Keratinocyte (primary cell): ENCODE results near the gene LRRC3C. TPM values are rescaled to one million over a fixed set of nuclear protein-coding genes. Genes with fewer than 3 reads are reported as not detected.
"Not testable (repeated sequence)": the region's sequence is repeated elsewhere in the genome, so short reads cannot be mapped to it uniquely, and the experiment has no call there.

ENCODE experiments used
- DNase-seq: peaks from one replicate; pipeline ENCODE4 v3.0.0-alpha.2; 2011; ENCODE audit warnings: low read depth, missing footprints, low spot score
- FAIRE-seq: peaks from 2 replicates; lab custom pipeline; 2011; peaks lifted over from hg19 to GRCh38; lab: Jason Lieb, UNC
- H2AFZ ChIP-seq: 2 replicates; pipeline ENCODE4 v1.6.0; 2012; ENCODE audit warnings: low read length, control low read depth, inconsistent platforms; ENCODE audit not compliant: control insufficient read depth
- H3K27ac ChIP-seq: 2 replicates; pipeline ENCODE4 v1.5.1; 2011; ENCODE audit warnings: low read length; ENCODE audit not compliant: control insufficient read depth, insufficient read depth
- H3K27me3 ChIP-seq: 3 replicates; pipeline ENCODE4 v1.6.0; 2011; ENCODE audit warnings: low read length; ENCODE audit not compliant: control insufficient read depth, insufficient read depth; ENCODE audit errors: extremely low read depth
- H3K36me3 ChIP-seq, 2 experiments: 2 replicates in 1 of 2; 3 replicates in 1 of 2; pipeline ENCODE4 v1.5.1; 2011; ENCODE audit warnings: low read length in 2 of 2, mild to moderate bottlenecking in 1 of 2; ENCODE audit not compliant: control insufficient read depth in 2 of 2, insufficient read depth in 2 of 2; ENCODE audit errors: extremely low read depth in 1 of 2
- H3K4me1 ChIP-seq: 3 replicates; pipeline ENCODE4 v1.5.1; 2011; ENCODE audit warnings: low read length; ENCODE audit not compliant: control insufficient read depth, insufficient read depth; ENCODE audit errors: extremely low read depth
- H3K4me2 ChIP-seq: 3 replicates; pipeline ENCODE4 v1.6.0; 2011; ENCODE audit warnings: low read depth, low read length; ENCODE audit not compliant: control insufficient read depth, insufficient read depth; ENCODE audit errors: extremely low read depth
- H3K4me3 ChIP-seq, 3 experiments: fragments of 200-600 bp in 1 of 3; sonication (generic) in 1 of 3; 2 replicates in 2 of 3; 3 replicates in 1 of 3; pipeline ENCODE4 v1.5.1; 2011 to 2016; ENCODE audit warnings: low read length in 3 of 3, mild to moderate bottlenecking in 3 of 3, control low read depth in 2 of 3, inconsistent platforms in 1 of 3, low read depth in 1 of 3, mixed read lengths in 1 of 3, mixed run types in 1 of 3, moderate library complexity in 1 of 3; ENCODE audit not compliant: control insufficient read depth in 2 of 3, insufficient read depth in 2 of 3; ENCODE audit errors: extremely low read depth in 1 of 3
- H3K79me2 ChIP-seq: 2 replicates; pipeline ENCODE4 v1.6.0; 2012; ENCODE audit warnings: low read length; ENCODE audit not compliant: control insufficient read depth, insufficient read depth
- H3K9ac ChIP-seq: 3 replicates; pipeline ENCODE4 v1.6.0; 2011; ENCODE audit warnings: low read length; ENCODE audit not compliant: control insufficient read depth, insufficient read depth; ENCODE audit errors: extremely low read depth
- H3K9me1 ChIP-seq: 3 replicates; pipeline ENCODE4 v1.6.0; 2011; ENCODE audit warnings: low read length; ENCODE audit not compliant: control insufficient read depth, insufficient read depth; ENCODE audit errors: extremely low read depth
- H3K9me3 ChIP-seq: 2 replicates; pipeline ENCODE4 v1.5.1; 2012; ENCODE audit warnings: low read depth, low read length; ENCODE audit not compliant: control insufficient read depth
- H4K20me1 ChIP-seq: 3 replicates; pipeline ENCODE4 v1.6.0; 2011; ENCODE audit warnings: low read length; ENCODE audit not compliant: control insufficient read depth, insufficient read depth; ENCODE audit errors: extremely low read depth
- EZH2 ChIP-seq: IDR thresholded peaks from one replicate; pipeline ENCODE4 v1.6.1; 2012; ENCODE audit warnings: inconsistent platforms, mild to moderate bottlenecking, low read length, moderate library complexity
- dilution Hi-C: fragments of 300-500 bp; cut with MboI; formaldehyde crosslinking; loops from one replicate; pipeline ENCODE4 v1.7.0; 2020; ENCODE audit warnings: low sequenced_read_pairs; ENCODE audit not compliant: extremely low pct_ligation_motif_present
- polyA plus RNA-seq, 5 experiments: library from polyadenylated mRNA; depleted of rRNA in 3 of 5; stranded (reverse) in 3 of 5; stranded (forward) in 1 of 5; unstranded in 1 of 5; fragments of >200 nt; gene quantifications; 1 replicate in 1 of 5; 2 replicates in 3 of 5; 3 replicates in 1 of 5; pipeline versions ENCODE4 v1.2.1 to v1.2.3, GENCODE V29; 2011 to 2012; ENCODE audit warnings: missing spikeins in 2 of 5, low read depth in 1 of 5, low replicate concordance in 1 of 5
- TF ChIP-seq, protein P1 (sequence below), 3 experiments: IDR thresholded peaks in 1 of 3; conservative IDR thresholded peaks in 1 of 3; optimal IDR thresholded peaks in 1 of 3; 2 replicates in 2 of 3; 3 replicates in 1 of 3; pipeline versions ENCODE3 to v1.5.1; 2011; ENCODE audit warnings: low read length in 3 of 3, mild to moderate bottlenecking in 3 of 3, moderate library complexity in 2 of 3, control low read depth in 1 of 3, inconsistent platforms in 1 of 3; ENCODE audit not compliant: insufficient read depth in 2 of 3; ENCODE audit errors: extremely low read depth in 1 of 3

The LRRC3C gene
- polyA plus RNA-seq, 1 donor (not counting 4 experiments of a cell fraction or from before 2014, with no cell fraction given) = not detected

DNA sequence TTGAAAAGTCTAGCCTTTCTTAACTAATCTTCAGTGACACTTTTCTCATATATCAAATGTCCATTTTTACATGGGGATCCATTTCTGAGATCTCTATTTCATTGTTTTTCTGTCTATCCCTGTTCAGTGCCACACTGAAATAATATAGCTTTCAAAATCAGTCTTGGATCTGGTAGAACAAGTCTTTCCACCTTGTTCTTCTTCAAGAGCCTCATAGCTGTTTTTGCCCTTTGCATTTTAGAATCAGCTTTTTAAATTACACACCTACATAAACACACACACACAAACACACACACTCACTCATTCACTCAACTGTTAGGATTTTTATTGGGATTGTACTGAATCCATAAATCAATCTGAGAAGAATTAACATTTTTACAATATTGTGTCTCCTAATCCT, 28.3 kb upstream of the LRRC3C start:
- Histone ChIP-seq H3K9me3 (no peaks in the 10 kb centered on the region), H3K79me2 (no peaks in the 10 kb centered on the region), H3K27ac (no peak overlapping the region), H3K27me3 (no peaks in the 10 kb centered on the region), H3K9ac (no peak overlapping the region), H3K9me1 (no peaks in the 10 kb centered on the region), H2AFZ (no peak overlapping the region), H3K4me2 (no peak overlapping the region), H3K36me3 (no peaks in the 10 kb centered on the region), H4K20me1 (no peaks in the 10 kb centered on the region), H3K4me3 (no peak overlapping the region), H3K4me1 (no peaks in the 10 kb centered on the region)
- no peak for TF ChIP-seq EZH2
- DNase-seq (no peak), FAIRE-seq (no peak)
- dilution Hi-C loops = no loop called here

DNA sequence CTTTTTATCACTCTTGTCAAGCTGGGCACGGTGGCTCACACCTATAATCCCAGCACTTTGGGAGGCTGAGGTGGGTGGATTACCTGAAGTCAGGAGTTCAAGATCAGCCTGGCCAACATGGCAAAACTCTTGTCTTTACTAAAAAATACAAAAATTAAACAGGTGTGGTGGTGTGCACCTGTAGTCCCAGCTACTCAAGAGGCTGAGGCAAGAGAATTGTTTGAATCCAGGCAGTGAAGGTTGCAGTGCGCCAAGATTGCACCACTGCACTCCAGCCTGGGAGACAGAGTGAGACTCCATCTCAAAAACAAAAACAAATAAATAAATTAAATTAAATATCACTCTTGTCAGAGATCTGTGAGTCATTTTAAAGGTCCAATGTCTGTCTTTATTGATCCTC, 25.5 kb upstream of the LRRC3C start:
- dilution Hi-C loops, H3K27ac ChIP-seq, H3K4me2 ChIP-seq, H3K9me3 ChIP-seq, FAIRE-seq, H3K4me1 ChIP-seq, H3K4me3 ChIP-seq, H3K36me3 ChIP-seq, H4K20me1 ChIP-seq, H3K27me3 ChIP-seq, H2AFZ ChIP-seq, DNase-seq, H3K79me2 ChIP-seq, H3K9me1 ChIP-seq, H3K9ac ChIP-seq: not testable (repeated sequence)

DNA sequence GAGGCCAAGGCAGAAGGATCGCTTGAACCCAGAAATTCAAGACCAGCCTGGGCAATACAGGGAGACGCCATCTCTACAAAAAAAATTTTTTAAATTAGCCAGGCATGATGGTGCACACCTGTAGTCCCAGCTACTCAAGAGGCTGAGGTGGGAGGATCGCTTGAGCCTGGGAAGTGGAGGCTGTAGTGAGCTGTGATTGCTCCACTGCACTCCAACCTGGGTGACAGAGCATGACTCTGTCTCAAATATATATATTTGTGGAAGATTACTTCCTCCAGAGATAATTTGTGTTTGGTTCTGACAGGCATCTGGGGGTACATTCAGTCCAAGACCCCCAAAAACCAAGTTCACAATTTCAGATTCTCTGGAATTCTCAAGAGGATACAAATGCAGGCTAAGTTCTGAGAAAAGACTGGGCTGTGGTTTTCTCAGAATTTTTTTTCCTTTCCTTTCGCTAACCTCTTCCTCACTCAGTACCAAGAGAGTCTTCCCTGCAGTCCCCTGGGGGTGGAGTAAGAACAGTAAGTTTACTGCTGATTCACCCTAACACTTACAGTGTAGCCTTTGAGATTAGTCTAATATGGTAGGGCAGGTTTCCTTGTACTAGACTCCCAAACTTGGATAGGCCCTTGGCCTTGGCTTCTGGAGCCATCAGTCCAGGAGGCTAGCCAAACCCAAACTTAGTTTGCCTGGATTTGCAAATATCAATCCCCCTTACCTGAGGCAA, 24.2 kb upstream of the LRRC3C start:
- peaks cover 0 to 3% of the 10 kb centered on the region in 2 experiments for H3K36me3 ChIP-seq
- no peaks in the 10 kb centered on the region for H4K20me1 ChIP-seq
- no peak overlapping the region for H3K4me3 ChIP-seq
- FAIRE-seq (no peak), DNase-seq (no peak)
- H3K27ac ChIP-seq = no peak overlapping the region
- no peaks in the 10 kb centered on the region for H3K79me2 ChIP-seq
- H3K9me3 ChIP-seq = no peaks in the 10 kb centered on the region
- no peak overlapping the region for H3K4me2 ChIP-seq
- H3K27me3 ChIP-seq = no peaks in the 10 kb centered on the region
- no peaks in the 10 kb centered on the region for H3K9me1 ChIP-seq
- dilution Hi-C loops = no loop called here
- TF ChIP-seq EZH2 = no peak
- TF ChIP-seq, protein P1, sequence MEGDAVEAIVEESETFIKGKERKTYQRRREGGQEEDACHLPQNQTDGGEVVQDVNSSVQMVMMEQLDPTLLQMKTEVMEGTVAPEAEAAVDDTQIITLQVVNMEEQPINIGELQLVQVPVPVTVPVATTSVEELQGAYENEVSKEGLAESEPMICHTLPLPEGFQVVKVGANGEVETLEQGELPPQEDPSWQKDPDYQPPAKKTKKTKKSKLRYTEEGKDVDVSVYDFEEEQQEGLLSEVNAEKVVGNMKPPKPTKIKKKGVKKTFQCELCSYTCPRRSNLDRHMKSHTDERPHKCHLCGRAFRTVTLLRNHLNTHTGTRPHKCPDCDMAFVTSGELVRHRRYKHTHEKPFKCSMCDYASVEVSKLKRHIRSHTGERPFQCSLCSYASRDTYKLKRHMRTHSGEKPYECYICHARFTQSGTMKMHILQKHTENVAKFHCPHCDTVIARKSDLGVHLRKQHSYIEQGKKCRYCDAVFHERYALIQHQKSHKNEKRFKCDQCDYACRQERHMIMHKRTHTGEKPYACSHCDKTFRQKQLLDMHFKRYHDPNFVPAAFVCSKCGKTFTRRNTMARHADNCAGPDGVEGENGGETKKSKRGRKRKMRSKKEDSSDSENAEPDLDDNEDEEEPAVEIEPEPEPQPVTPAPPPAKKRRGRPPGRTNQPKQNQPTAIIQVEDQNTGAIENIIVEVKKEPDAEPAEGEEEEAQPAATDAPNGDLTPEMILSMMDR (optimal IDR thresholded peaks at IDR 0.05 in 1 of 3, IDR thresholded peaks at IDR 0.05 in 1 of 3, conservative IDR thresholded peaks at IDR 0.05 in 1 of 3; ENCODE audit: extremely low read depth in 1 of 3, insufficient read depth in 2 of 3, low read length in 3 of 3) = no peak
- H3K9ac ChIP-seq = no peak overlapping the region
- no peak overlapping the region for H2AFZ ChIP-seq
- H3K4me1 ChIP-seq = no peaks in the 10 kb centered on the region
